GM21390 (cell line): ENCODE data around the gene TPO.
"Not testable (repeated sequence)": the region's sequence is repeated elsewhere in the genome, so short reads cannot be mapped to it uniquely, and the experiment has no call there.

Experiments
- ATAC-seq: cut with Tn5 transposase; IDR thresholded peaks from one replicate; pipeline ENCODE4 v1.9.1; 2021; ENCODE audit not compliant: unreplicated experiment

TPO gene

GRCh38 chr2:1550658-1551316 lies 137.5 kb downstream of the TPO start:
- ATAC-seq: peak; percentile 88

- ATAC-seq: no peak
These were observed 138.6 kb downstream of the TPO start for GRCh38 chr2:1551905-1552304.

GRCh38 chr2:1552611-1553010 lies 139.3 kb downstream of the TPO start:
- no peak for ATAC-seq

- no peak for ATAC-seq
These were observed 140.5 kb downstream of the TPO start for GRCh38 chr2:1553671-1554295.

- no peak for ATAC-seq
These were observed 143.0 kb downstream of the TPO start for GRCh38 chr2:1556286-1556685.

GRCh38 chr2:1556776-1557466 lies 143.7 kb downstream of the TPO start:
- ATAC-seq: no peak

GRCh38 chr2:1557467-1557820 lies 144.2 kb downstream of the TPO start:
- ATAC-seq: no peak

- no peak for ATAC-seq
These were observed 146.4 kb downstream of the TPO start for GRCh38 chr2:1559589-1560175.

GRCh38 chr2:1561259-1561658 lies 148.0 kb downstream of the TPO start:
- no peak for ATAC-seq

- no peak for ATAC-seq
These were observed 148.7 kb downstream of the TPO start for GRCh38 chr2:1561811-1562421.

- no peak for ATAC-seq
These were observed 150.0 kb downstream of the TPO start for GRCh38 chr2:1563084-1563857.

- ATAC-seq: no peak
These were observed 151.0 kb downstream of the TPO start for GRCh38 chr2:1563943-1564891.

GRCh38 chr2:1567556-1568344 lies 154.5 kb downstream of the TPO start:
- ATAC-seq: no peak

- not testable (repeated sequence) for ATAC-seq
These were observed 155.0 kb downstream of the TPO start for GRCh38 chr2:1568345-1568668.

GRCh38 chr2:1569879-1570450 lies 156.7 kb downstream of the TPO start:
- ATAC-seq: no peak

GRCh38 chr2:1571477-1572417 lies 158.5 kb downstream of the TPO start:
- no peak for ATAC-seq

- no peak for ATAC-seq
These were observed 159.4 kb downstream of the TPO start for GRCh38 chr2:1572638-1573037.

GRCh38 chr2:1577846-1578245 lies 164.6 kb downstream of the TPO start:
- no peak for ATAC-seq
